Peyer's patch (tissue), 4 donors: Measurements from ENCODE around the gene SLC9A5.
A peak's percentile ranks its signal among the peaks of the same experiment; 100 is the strongest.

Source experiments
- CTCF ChIP-seq, 6 experiments: fragments of 450-650 bp in 4 of 6; fragments of 200-600 bp in 2 of 6; sonication (generic) in 1 of 6; IDR thresholded peaks; one replicate each; pipeline ENCODE4 v1.5.1; 2017 to 2019; ENCODE audit warnings: antibody characterized with exemption in 6 of 6, mild to moderate bottlenecking in 3 of 6, moderate library complexity in 1 of 6
- POLR2A ChIP-seq, 2 donors: fragments of 450-650 bp; IDR thresholded peaks; one replicate each; pipeline ENCODE4 v1.5.1; 2017; ENCODE audit warnings: antibody characterized with exemption in 2 of 2, mild to moderate bottlenecking in 2 of 2, moderate library complexity in 2 of 2

GRCh38 chr16:67279296-67280089, 30.7 kb downstream of the SLC9A5 start, which contains the start of gene PLEKHG4:
- TF ChIP-seq POLR2A (IDR thresholded peaks at IDR 0.05) (no peak), CTCF (IDR thresholded peaks at IDR 0.05) (peak; percentile 78 to 96 (median 92))
